MCF 10A (cell line): Measurements from ENCODE around the gene ZNF524. TPM values are rescaled to one million over a fixed set of nuclear protein-coding genes. Genes with fewer than 3 reads are reported as not detected.

Experiments used
- BruUV-seq: library from RNA; stranded (reverse); fragments of 400-500 nt; replicated peaks from 2 replicates; lab custom pipeline; 2021; lab: Mats Ljungman, UMichigan
- CTCF ChIA-PET: fragments of 300-600 bp; sonication (Branson Sonifier 250); formaldehyde crosslinking; extraction: SDS; loops from one replicate; lab custom pipeline; 2021; ENCODE audit warnings: antibody characterized with exemption, inconsistent platforms; lab: Yijun Ruan, JAX
- POLR2A ChIA-PET: fragments of 300-600, 350-650 bp; sonication (Branson Sonifier 250); formaldehyde crosslinking; extraction: SDS; loops from one replicate; lab custom pipeline; 2020; ENCODE audit warnings: antibody characterized with exemption, inconsistent platforms; lab: Yijun Ruan, JAX
- DNase-seq: peaks from one replicate; pipeline ENCODE4 v3.0.0-alpha.2; 2018; ENCODE audit not compliant: unreplicated experiment
- H3K27ac Mint-ChIP-seq: one replicate; pipeline ENCODE4 v1.8.0; 2022; ENCODE audit warnings: mild to moderate bottlenecking, low read depth, mixed read lengths; ENCODE audit not compliant: unreplicated experiment
- H3K27me3 Mint-ChIP-seq: one replicate; pipeline ENCODE4 v1.8.0; 2022; ENCODE audit warnings: mixed read lengths; ENCODE audit not compliant: insufficient read depth, unreplicated experiment
- H3K36me3 Mint-ChIP-seq: one replicate; pipeline ENCODE4 v1.8.0; 2022; ENCODE audit warnings: mild to moderate bottlenecking, moderate library complexity, mixed read lengths; ENCODE audit not compliant: insufficient read depth, unreplicated experiment
- H3K4me1 Mint-ChIP-seq: one replicate; pipeline ENCODE4 v1.8.0; 2022; ENCODE audit warnings: mixed read lengths; ENCODE audit not compliant: insufficient read depth, unreplicated experiment
- H3K4me3 Mint-ChIP-seq: one replicate; pipeline ENCODE4 v1.8.0; 2022; ENCODE audit warnings: mild to moderate bottlenecking, moderate library complexity, mixed read lengths; ENCODE audit not compliant: unreplicated experiment
- H3K9me3 Mint-ChIP-seq: one replicate; pipeline ENCODE4 v1.8.0; 2022; ENCODE audit warnings: mixed read lengths; ENCODE audit not compliant: unreplicated experiment
- CTCF ChIP-seq: fragments of 200-600 bp; IDR thresholded peaks from one replicate; pipeline ENCODE4 v1.8.0; 2022; ENCODE audit warnings: antibody characterized with exemption, mild to moderate bottlenecking; ENCODE audit not compliant: unreplicated experiment
- intact Hi-C: fragments of 100-400 bp; cut with micrococcal nuclease; formaldehyde crosslinking; loops from 2 replicates; pipeline ENCODE4 v1.14.1; 2022
- total RNA-seq: library from RNA; stranded (reverse); gene quantifications from 2 replicates; pipeline ENCODE4 v1.2.3, GENCODE V29; 2022

The ZNF524 gene
- total RNA-seq, 1 experiment from 2014 or later, result 17.6 TPM

GRCh38 chr19:55552620-55553019 is 47.5 kb upstream of the ZNF524 start:
- Mint-ChIP-seq H3K27me3 (no peaks in the 10 kb centered on the region), H3K4me3 (no peak overlapping the region), H3K9me3 (no peaks in the 10 kb centered on the region), H3K4me1 (peaks cover 9% of the 10 kb centered on the region), H3K36me3 (no peaks in the 10 kb centered on the region), H3K27ac (no peak overlapping the region)
- intact Hi-C loops, result no loop called here
- ChIA-PET POLR2A (no interaction called here), CTCF (interaction anchor here (1.1 kb wide), 1 partner anchor 35 kb away, joined by 5 read pairs; no protein-coding TSS in a partner anchor)
- DNase-seq, result peak; percentile 7
- no TSS peak for BruUV-seq
- TF ChIP-seq CTCF, result no peak

DNA sequence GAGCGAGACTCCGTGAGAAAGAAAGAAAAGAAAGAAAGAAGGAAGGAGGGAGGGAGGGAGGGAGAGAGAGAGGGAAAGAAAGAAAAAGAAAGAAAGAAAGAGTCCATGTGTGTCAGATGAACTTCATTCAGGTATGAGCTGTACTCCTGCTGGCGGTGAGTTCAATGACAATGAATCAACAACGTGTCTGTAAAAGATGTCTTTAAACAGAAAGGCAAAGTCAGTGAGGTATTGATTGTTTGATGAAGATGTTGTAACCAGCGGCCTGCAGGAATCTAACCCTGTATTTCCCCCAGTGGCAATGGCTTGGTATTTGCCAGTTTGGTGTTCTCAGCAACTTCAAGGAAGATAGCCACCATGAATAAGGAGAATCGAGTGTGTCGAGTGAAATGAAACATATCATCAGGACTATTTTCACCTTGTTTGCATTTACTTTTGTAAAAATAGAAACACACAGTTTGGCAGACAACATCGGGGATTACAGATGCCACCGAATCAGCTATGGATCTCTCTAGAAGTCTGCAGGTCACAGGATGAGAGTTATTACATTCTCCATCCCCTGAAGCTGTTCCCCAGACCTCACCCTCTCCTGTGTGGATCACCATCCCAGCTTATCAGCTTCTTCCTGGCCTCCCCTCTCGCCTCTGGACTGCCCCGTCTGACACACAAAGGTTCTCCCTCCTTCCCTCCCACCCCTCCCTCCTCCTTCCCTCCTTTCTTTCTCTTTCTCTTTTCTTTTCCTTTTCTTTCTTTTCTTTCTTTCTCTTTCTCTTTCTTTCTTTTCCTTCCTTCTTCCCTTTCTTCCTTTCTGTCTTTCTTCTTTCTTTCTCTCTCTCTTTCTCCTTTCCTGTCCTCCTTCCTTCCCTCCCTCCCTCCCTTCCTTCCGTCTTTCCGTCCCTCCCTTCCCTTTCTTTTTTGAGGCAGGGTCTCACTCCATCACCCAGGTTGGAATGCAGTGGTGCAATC is 46.6 kb upstream of the ZNF524 start:
- no peak overlapping the region for H3K27ac Mint-ChIP-seq
- BruUV-seq, result no TSS peak
- H3K36me3 Mint-ChIP-seq, result no peaks in the 10 kb centered on the region
- H3K9me3 Mint-ChIP-seq, result no peaks in the 10 kb centered on the region
- H3K27me3 Mint-ChIP-seq, result no peaks in the 10 kb centered on the region
- intact Hi-C loops, result no loop called here
- no peak for DNase-seq
- ChIA-PET CTCF (interaction anchor here (0.6 kb wide), 1 partner anchor 33 kb away, joined by 3 read pairs; no protein-coding TSS in a partner anchor), POLR2A (no interaction called here)
- no peak for TF ChIP-seq CTCF
- H3K4me1 Mint-ChIP-seq, result peaks cover 9% of the 10 kb centered on the region
- H3K4me3 Mint-ChIP-seq, result no peak overlapping the region

- H3K4me1 Mint-ChIP-seq, result peaks cover 9% of the 10 kb centered on the region
- no peaks in the 10 kb centered on the region for H3K9me3 Mint-ChIP-seq
- no peak overlapping the region for H3K27ac Mint-ChIP-seq
- intact Hi-C loops, result no loop called here
- BruUV-seq, result no TSS peak
- no peak overlapping the region for H3K4me3 Mint-ChIP-seq
- CTCF ChIA-PET, result interaction anchor here (0.6 kb wide), 1 partner anchor 32 kb away, joined by 3 read pairs; no protein-coding TSS in a partner anchor
- TF ChIP-seq CTCF, result no peak
- no peaks in the 10 kb centered on the region for H3K27me3 Mint-ChIP-seq
- no peaks in the 10 kb centered on the region for H3K36me3 Mint-ChIP-seq
- DNase-seq, result no peak
- POLR2A ChIA-PET, result no interaction called here
Observed at GRCh38 chr19:55554302-55554701, 45.8 kb upstream of the ZNF524 start.

- H3K27me3 Mint-ChIP-seq, result peaks cover 1% of the 10 kb centered on the region
- CTCF ChIA-PET, result interaction anchor here (0.6 kb wide), 1 partner anchor 60 kb away, joined by 3 read pairs; no protein-coding TSS in a partner anchor
- POLR2A ChIA-PET, result no interaction called here
Observed at GRCh38 chr19:55554741-55555152, 45.3 kb upstream of the ZNF524 start.

More at GRCh38 chr19:55554741-55555152, 45.3 kb upstream of the ZNF524 start:
- Mint-ChIP-seq H3K4me3 (no peak overlapping the region), H3K9me3 (no peaks in the 10 kb centered on the region), H3K36me3 (no peaks in the 10 kb centered on the region), H3K27ac (no peak overlapping the region), H3K4me1 (peaks cover 9% of the 10 kb centered on the region)
- no peak for DNase-seq
- intact Hi-C loops, result no loop called here
- no TSS peak for BruUV-seq
- no peak for TF ChIP-seq CTCF
